Osteoblast (primary cell): ENCODE data around the gene KRTAP4-12. TPM values are rescaled to one million over a fixed set of nuclear protein-coding genes. Genes with fewer than 3 reads are reported as not detected.
"Not testable (repeated sequence)": the region's sequence is repeated elsewhere in the genome, so short reads cannot be mapped to it uniquely, and the experiment has no call there.

Experiments
- DNase-seq: peaks from one replicate; pipeline ENCODE4 v3.0.0; 2011; ENCODE audit warnings: low spot score, mixed read lengths; ENCODE audit not compliant: insufficient read length; ENCODE audit errors: missing footprints
- H2AFZ ChIP-seq: 2 replicates; pipeline ENCODE4 v1.6.0; 2011; ENCODE audit warnings: mild to moderate bottlenecking, low read length
- H3K27ac ChIP-seq: 2 replicates; pipeline ENCODE4 v1.5.1; 2011; ENCODE audit warnings: mild to moderate bottlenecking, low read depth, low read length, moderate library complexity
- H3K27me3 ChIP-seq: 2 replicates; pipeline ENCODE4 v1.6.0; 2012; ENCODE audit warnings: mild to moderate bottlenecking, control low read depth, inconsistent platforms, low read length, moderate library complexity; ENCODE audit not compliant: insufficient read depth
- H3K36me3 ChIP-seq: 2 replicates; pipeline ENCODE4 v1.5.1; 2011; ENCODE audit warnings: mild to moderate bottlenecking, low read length, control low read depth, moderate library complexity; ENCODE audit not compliant: insufficient read depth
- H3K4me1 ChIP-seq: 2 replicates; pipeline ENCODE4 v1.5.1; 2011; ENCODE audit warnings: mild to moderate bottlenecking, low read length, control low read depth, moderate library complexity; ENCODE audit not compliant: insufficient read depth
- H3K4me2 ChIP-seq: 2 replicates; pipeline ENCODE4 v1.6.0; 2011; ENCODE audit warnings: mild to moderate bottlenecking, low read length; ENCODE audit not compliant: insufficient read depth
- H3K4me3 ChIP-seq: fragments of 200-600 bp; sonication (generic); 3 replicates; pipeline ENCODE4 v1.5.1; 2012; ENCODE audit warnings: mild to moderate bottlenecking, low read length, inconsistent platforms; ENCODE audit not compliant: insufficient read depth
- H3K79me2 ChIP-seq: 2 replicates; pipeline ENCODE4 v1.6.0; 2012; ENCODE audit warnings: mild to moderate bottlenecking, low read length, control low read depth, inconsistent platforms; ENCODE audit not compliant: insufficient read depth
- H3K9me3 ChIP-seq: 2 replicates; pipeline ENCODE4 v1.5.1; 2011; ENCODE audit warnings: low read depth, low read length, control low read depth
- H4K20me1 ChIP-seq: 2 replicates; pipeline ENCODE4 v1.6.0; 2012; ENCODE audit warnings: mild to moderate bottlenecking, low read length, control low read depth; ENCODE audit not compliant: insufficient read depth
- total RNA-seq: library from RNA; depleted of rRNA; stranded (reverse); fragments of >200 nt; gene quantifications from 2 replicates; pipeline ENCODE4 v1.2.3, GENCODE V29; 2012
- TF ChIP-seq, protein P1 (sequence below): IDR thresholded peaks from 2 replicates; pipeline ENCODE4 v1.5.1; 2011; ENCODE audit warnings: mild to moderate bottlenecking, low read depth, low read length, moderate library complexity; ENCODE audit errors: extremely low read depth

Gene KRTAP4-12
- total RNA-seq, 1 donor, result not detected

DNA sequence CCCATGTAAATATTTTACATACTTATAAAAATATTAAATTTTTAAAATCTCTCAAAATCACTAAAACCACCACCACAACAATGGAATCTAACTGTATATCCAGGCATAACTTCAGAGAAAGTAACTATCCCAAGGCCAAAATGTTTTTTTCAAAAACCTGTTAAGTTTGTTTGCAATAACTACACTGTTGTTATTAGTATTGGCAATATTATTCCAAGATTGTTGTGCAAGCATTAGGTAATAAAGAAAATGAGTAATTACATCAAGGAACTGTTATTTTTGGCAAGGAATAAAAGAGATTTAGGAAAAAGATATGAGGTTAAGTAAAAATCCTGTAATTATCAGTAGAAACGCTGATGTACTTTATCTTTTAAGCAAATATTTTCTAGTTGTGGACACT is 3.4 kb upstream of the KRTAP4-12 start:
- Histone ChIP-seq H3K36me3 (no peaks in the 10 kb centered on the region), H3K9me3 (no peaks in the 10 kb centered on the region), H4K20me1 (no peaks in the 10 kb centered on the region), H3K4me3 (no peak overlapping the region), H2AFZ (no peak overlapping the region), H3K4me2 (no peak overlapping the region), H3K27me3 (no peaks in the 10 kb centered on the region), H3K4me1 (peaks cover 16% of the 10 kb centered on the region), H3K79me2 (no peaks in the 10 kb centered on the region), H3K27ac (no peak overlapping the region)
- no peak for DNase-seq
- TF ChIP-seq, protein P1, sequence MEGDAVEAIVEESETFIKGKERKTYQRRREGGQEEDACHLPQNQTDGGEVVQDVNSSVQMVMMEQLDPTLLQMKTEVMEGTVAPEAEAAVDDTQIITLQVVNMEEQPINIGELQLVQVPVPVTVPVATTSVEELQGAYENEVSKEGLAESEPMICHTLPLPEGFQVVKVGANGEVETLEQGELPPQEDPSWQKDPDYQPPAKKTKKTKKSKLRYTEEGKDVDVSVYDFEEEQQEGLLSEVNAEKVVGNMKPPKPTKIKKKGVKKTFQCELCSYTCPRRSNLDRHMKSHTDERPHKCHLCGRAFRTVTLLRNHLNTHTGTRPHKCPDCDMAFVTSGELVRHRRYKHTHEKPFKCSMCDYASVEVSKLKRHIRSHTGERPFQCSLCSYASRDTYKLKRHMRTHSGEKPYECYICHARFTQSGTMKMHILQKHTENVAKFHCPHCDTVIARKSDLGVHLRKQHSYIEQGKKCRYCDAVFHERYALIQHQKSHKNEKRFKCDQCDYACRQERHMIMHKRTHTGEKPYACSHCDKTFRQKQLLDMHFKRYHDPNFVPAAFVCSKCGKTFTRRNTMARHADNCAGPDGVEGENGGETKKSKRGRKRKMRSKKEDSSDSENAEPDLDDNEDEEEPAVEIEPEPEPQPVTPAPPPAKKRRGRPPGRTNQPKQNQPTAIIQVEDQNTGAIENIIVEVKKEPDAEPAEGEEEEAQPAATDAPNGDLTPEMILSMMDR, result no peak

DNA sequence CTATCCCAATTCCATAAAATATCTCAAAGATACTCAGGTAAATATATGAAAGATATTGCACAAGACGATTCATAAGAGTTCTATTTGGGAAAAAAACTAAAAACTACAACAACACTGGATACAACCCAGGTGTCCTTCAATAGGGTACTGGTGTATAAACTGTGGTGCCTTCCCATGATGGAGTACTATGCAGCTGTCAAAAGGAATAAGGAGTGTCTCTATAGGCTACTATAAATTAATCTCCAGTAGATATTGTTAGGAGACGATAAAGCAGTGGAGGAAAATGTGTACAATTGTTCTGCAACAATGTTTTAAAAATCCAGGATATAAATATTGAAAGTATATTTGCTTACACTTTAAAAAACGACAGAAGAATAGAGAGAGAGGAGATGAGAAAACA is 2.4 kb upstream of the KRTAP4-12 start:
- DNase-seq, result no peak
- no peak overlapping the region for H2AFZ ChIP-seq
- no peaks in the 10 kb centered on the region for H3K36me3 ChIP-seq
- no peaks in the 10 kb centered on the region for H3K27me3 ChIP-seq
- H3K4me1 ChIP-seq, result peaks cover 9% of the 10 kb centered on the region
- TF ChIP-seq, protein P1, result no peak
- H3K4me2 ChIP-seq, result no peak overlapping the region
- H3K4me3 ChIP-seq, result no peak overlapping the region
- H3K27ac ChIP-seq, result no peak overlapping the region
- no peaks in the 10 kb centered on the region for H3K79me2 ChIP-seq
- no peaks in the 10 kb centered on the region for H4K20me1 ChIP-seq
- H3K9me3 ChIP-seq, result no peaks in the 10 kb centered on the region

DNA sequence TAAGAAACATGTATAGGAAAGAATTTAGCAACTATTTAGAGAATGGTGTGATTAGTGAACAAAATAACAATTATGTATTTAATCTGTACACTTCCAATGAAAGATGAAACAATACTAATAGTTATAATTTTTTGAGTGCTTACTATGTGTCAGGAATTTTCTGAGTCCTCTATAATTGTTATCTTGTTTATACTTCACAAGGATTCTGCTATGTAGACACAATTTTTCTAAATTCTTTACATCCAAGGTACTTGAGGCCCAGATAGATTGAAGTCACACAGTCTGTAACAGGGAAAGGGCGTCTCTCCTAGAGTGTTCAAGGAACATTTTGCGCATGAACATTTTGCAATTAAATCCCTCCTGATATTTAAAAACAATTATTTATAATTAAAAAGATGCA is 1.1 kb upstream of the KRTAP4-12 start:
- no peaks in the 10 kb centered on the region for H3K27me3 ChIP-seq
- TF ChIP-seq, protein P1, result no peak
- DNase-seq, result no peak
- H2AFZ ChIP-seq, result no peak overlapping the region
- H3K4me2 ChIP-seq, result no peak overlapping the region
- no peaks in the 10 kb centered on the region for H3K9me3 ChIP-seq
- H3K79me2 ChIP-seq, result no peaks in the 10 kb centered on the region
- H3K36me3 ChIP-seq, result no peaks in the 10 kb centered on the region
- H3K4me3 ChIP-seq, result no peak overlapping the region
- H3K27ac ChIP-seq, result no peak overlapping the region
- peaks cover 9% of the 10 kb centered on the region for H3K4me1 ChIP-seq
- no peaks in the 10 kb centered on the region for H4K20me1 ChIP-seq

DNA sequence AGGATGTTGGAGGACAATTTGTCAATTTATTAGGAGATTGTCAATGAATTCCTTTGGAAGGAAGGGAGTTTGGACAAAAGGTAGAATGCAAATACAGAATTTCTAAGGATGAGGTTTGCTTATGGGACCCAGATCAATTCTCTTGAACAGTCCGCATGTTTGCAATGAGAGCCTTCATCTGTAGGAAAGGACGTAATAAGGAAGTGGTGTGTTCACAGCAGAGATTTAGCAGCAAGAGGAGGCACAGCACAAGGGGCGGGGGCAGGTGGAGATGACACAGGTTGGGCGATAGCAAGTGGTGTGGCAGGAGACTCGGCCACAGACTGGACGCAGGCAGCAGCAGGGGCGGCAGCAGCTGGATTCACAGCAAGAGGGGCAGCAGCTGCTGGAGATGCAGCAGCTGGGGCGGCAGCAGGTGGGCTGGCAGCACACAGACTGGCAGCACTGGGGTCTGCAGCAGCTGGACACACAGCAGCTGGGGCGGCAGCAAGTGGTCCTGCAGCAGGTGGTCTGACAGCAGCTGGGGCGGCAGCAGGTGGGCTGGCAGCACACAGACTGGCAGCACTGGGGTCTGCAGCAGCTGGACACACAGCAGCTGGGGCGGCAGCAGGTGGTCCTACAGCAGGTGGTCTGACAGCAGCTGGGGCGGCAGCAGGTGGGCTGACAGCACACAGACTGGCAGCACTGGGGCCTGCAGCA is 541 bp downstream of the KRTAP4-12 start:
- not testable (repeated sequence) for H3K79me2 ChIP-seq, H3K9me3 ChIP-seq, H4K20me1 ChIP-seq, H3K36me3 ChIP-seq, H2AFZ ChIP-seq, H3K4me2 ChIP-seq, H3K27me3 ChIP-seq, H3K27ac ChIP-seq, H3K4me3 ChIP-seq, DNase-seq
- peaks cover 17% of the 10 kb centered on the region for H3K4me1 ChIP-seq
